Measurements from ENCODE around the gene SELENOK.

SELENOK gene

DNA sequence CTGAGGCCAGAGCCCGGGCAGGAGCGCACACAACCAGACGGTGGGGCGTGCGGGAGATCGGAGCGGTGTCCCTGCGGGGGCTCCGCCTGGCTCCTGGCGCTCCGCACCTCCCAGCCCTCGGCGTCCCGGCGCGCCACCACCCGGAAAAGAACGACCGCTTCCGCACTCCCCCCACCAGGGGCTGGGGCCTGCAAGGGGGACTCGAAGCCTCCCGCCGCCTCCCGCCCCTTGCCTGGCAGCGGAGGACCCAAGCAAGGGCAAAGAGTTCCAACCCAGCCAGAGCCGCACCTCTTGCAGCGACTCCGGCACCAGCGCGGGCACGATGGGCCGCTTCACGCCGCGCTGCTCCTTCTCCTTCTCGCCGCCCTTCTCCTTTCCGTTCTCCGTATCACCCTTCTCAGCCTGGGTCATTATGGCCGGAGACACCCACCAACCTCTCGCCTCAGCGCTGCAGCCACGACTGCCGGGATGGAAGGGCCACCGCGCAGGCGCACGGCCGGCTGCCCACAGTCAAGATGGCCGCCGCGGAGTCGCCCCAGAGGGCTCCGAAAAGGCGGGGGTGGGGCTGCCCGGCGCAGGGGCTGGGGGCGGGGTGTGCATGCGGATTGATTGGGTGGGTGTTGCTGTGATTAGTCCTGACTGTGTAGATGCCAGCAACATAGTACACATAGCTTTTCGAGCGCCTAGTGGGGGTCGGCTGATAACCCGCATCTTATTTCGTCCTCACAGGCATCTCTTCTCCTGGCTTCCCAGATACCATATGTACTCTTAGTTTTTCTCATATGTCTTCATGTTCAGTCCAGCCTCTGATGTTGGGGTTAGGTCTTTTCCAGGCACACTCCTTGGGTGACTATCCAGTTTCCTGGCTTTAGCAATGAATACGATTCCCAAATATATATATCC is 9.7 kb downstream of the SELENOK start, which contains the start of gene ACTR8:
Gene ACTR8, minus strand, starts transcription at position 462 of the 903 bp plus-strand sequence. Its CDS starts 51 bp downstream, at position 411.
- DNase-seq, result peak; percentile 93

DNA sequence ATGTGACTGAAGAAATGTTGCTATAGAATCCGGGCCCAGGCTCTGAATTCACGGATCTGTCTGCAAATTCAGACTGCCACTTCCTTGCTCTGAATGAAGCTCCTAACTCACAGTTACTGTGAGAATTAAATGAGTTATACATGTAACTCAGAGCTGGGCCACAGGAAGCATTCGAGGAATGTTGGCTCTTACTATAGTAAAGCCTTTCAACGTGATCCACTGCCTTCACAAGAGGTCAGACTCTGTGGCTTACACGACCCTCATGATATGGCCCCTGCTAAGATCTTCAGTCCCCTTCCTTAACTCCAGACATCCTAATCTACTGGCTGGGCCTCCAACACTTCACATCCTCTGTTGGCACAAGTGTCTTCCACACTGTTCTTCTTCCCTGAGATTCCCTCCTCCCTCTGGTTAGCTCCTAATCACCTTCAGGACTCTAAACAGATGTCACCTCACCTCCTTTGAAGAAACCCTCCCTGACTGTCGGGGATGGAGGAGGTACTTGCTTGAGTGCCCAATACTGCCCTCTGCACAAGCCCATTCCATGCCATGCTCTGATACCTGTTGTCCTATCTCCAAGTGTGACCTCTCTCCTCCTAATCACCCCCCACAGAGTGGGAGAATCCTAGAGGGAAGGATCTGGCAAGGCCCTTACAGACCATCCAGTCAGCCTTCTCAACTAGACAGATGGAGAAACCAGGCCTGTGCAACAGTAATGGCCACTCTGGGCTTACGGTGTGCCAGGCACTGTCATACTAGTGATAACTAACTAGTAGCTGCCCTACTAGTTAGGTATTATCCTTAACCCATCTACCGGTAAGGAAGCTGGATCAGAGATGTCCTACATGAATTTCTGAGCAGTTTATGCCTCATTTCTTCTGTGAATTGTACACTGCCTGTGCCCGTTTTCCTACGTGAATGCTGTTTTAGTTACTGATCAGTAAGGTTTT is 11.0 kb downstream of the SELENOK start:
- no peak for DNase-seq

DNA sequence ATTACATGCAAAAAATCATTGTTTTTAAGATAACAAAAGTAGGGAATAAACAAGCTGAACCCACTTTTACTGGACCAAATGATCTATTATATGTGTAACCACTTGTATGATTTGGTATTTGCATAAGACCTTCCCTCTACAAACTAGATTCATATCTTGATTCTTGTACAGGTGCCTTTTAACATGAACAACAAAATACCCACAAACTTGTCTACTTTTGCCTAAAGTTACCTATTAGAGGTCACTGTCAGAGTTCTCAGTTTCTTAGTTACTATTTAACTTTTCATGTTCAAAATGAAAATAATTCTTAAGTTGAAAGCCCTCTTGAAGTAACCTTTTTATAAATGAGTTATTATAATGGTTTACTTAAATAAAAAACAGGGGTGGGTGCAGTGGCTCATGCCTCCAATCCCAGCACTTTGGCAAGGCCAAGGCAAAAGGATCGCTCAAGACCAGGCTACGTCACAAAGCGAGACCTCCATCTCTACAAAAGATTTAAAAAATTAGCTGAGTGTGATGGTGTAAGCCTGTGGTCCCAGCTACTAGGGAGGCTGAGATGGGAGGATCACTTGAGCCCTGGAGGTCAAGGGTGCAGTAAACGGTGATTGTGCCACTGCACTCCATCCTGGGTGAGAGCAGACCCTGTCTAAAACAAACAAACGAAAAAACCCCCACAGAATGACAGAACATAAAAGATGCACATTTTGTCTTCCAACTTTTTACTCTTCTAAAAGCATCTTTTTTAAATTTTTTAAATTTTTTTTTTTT is 25.7 kb downstream of the SELENOK start:
- no peak for DNase-seq

DNA sequence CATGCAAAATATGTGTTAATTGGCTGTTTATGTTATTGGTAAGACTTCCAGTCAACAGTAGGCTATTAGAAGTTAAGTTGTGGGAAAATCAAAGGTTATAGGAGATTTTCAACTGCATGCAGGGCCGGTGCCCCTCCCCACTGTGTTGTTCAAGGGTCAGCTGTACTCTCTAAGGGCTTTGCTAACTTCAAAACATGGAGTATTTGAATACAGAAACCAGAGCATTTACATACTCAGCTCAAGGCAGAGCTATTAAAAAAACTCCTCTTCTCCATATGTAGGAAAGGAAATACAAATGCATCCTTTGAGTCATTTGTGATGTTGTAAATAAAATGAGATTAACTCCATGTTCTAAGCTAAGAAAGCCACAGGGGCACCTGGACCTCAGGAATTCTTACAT is 28.5 kb downstream of the SELENOK start:
- no peak for DNase-seq

DNA sequence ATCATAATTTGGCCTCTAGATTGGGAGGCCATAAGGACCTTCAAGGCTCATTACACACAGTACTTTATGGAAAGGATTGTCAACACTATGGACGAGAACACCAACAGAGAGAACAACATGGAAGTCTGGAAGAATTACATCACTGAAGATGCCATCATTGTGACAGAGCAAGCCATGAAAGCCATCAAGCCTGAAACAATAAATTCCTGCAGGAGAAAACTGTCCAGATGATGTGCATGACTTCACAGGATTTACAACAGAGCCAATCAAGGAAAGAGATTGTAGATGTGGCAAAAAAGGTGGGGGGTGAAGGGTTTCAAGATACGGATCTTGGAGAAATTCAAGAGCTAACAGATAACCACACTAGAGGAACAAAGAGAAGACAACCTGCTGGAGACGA is 29.4 kb downstream of the SELENOK start:
- DNase-seq, result no peak

DNA sequence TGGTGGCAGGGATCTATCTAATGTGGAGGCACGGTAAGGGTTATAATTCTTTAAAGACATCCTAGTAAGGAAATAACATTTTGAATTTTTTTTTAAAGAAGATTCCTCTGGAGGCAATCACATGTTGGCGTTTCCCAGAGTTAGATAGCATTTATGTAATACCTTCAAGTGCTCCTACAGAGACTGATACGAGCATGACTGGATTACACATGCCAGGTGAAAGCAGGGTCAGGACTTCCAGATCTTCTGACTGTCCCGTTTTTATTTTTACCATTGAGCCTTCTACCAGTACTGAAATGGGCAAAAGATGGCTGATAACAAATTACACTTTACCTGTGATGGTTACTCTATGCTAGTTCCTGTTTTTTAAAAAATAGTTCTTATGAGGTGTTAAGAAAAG is 31.5 kb downstream of the SELENOK start:
- DNase-seq, result no peak

DNA sequence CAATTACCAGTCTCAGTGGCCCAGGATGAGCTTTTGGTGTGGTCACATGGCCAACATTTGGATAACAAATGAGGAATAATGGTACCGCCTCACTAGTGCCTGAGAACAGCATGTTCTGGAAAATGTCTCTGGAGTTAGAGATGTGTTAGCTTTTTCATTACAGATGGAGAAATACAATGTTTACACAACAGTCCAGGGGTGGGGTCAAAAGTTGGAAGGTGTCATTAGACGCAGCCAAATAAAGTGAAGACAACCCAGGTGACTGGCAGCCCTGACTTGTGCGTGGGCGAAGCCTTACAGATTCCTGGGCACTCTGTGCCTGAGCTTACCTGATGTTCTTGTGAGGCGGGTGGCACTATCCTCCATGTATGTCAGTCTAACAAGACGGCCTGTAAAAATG is 32.5 kb downstream of the SELENOK start:
- no peak for DNase-seq

DNA sequence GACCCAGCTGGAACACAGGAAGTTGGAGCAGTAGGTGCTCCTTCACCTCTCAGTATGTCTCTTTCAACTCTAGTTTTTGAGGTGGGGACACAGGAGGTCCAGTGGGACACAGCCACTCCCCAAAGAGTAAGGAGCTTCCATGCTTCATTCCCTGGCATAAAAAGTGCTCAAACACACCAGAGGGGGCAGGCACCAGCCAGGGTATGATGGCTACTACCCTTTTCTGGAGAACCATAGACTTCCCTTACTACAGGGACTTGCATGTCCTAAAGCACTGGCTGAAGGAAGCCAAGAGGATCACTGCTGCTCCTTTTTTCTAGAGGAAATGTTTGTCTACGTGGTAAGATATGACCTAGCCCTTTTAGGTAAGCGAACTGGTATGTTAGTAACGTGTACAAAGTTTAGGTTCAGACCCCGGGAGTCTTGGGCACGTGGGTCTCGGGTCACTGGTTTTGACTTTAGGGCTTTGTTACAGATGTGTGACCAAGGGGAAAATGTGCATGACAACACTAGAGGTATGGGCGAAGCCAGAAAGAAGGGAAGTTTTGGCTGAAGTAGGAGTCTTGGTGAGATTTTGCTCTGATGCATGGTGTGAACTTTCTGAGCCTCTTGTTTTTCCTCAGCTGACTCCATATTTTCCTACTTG is 33.4 kb downstream of the SELENOK start:
- no peak for DNase-seq

DNA sequence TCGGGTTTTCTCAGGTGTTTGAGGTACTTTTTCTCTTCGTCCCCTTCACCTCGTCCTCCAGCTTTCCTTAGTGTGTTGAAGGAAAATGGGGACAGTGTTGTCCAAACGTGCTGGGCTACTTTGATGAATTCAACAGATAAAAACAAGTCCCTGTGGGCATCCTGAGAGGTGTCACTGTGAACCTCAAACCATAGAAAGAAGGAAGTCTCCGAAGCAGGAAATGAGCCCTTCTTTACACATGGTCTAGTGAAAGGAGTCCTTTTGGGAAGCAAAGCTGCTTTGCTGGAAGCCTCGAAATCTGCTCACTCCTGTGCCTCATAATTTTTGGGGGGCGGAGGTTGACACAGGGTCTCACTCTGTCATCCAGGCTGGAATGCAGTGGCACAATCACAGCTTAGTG is 34.7 kb downstream of the SELENOK start:
- DNase-seq, result no peak

DNA sequence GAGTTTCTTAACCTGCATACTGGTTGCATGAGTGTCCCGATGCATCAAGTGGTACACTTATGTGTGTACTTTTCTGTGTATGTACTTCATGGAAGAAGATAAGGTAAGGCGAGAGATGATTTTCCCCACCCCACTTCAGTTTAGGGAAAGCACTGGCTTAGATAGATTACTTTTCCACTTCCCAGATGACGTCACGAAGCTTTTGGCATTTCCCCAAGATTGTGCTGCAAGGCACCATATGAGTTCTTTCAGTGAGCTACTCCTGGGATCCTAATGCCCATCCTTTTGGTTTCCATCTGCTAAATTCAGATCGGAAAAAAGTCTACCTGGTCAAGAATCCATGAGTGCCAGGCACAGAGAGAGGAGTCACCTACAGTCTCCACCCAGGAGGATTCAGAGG is 40.8 kb downstream of the SELENOK start:
- DNase-seq, result no peak

DNA sequence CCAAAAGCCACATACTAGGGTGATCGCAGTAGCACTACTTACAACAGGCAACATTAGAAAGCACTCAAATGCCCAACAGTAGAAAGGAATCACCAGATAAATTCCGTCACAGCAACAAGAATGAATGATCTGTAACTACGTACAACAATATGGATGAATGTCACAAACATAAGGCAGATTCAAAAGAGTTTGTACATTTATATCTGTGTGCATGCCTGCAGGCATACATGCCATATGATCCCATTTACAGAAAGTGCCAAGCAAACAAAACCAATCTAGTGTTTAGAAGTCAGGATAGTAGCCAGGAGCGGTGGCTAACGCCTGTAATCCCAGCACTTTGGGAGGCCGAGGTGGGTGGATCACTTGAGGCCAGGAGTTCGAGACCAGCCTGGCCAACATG is 41.7 kb downstream of the SELENOK start:
- no peak for DNase-seq

DNA sequence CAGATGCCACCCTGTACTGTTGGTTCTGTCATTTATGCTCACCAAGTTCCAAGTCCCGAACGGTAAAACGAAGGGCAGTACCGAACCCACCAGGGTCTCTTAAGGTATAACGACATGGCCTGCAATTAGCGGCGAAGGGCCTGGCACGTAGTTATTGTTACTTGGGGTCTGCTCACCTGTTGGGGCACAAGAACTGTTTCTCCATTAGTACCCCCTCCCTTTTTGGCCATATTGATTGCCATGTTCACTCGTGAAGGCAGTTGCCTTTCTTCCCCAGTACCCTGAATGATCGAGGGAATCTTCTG is 44.9 kb downstream of the SELENOK start:
- no peak for DNase-seq

DNA sequence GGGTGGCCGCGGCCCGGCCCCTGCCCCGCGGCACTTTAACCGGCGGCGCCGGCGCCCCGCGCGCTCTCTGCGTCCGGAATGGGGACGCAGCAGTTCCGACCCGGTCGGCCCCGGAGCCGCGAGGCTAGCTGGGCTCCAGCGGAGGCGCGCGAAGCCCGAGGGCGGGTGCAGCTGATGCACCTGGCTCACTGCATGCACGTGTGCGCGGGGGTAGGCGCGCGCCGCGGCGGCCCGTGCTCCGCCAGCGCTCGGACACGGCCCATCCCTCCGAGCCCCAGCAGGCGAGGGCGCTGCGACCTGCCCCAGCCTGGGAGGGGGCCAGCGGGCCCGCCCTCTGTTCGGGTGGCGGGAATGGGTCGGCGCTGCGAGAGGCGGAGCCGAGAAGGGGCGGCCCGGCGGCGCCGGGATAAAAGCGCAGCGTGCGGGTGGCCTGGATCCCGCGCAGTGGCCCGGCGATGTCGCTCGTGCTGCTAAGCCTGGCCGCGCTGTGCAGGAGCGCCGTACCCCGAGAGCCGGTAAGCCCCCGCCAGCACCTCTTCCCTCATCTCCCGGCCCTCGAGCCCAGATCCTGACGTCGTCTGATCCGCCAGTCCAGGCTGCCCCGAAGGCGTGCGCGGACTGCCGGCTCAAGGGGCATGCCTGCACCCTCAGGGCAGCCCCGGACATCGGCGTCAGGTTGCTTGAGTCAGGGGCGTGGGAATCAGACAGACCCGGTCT is 45.4 kb downstream of the SELENOK start, which contains the start of the genes CHDH and IL17RB:
Gene CHDH, minus strand, starts transcription at position 286 of the 717 bp plus-strand sequence. CDS start 22,411 bp downstream, outside the sequence.
Gene IL17RB, plus strand, starts transcription at position 435 of the 717 bp plus-strand sequence. Its CDS starts 21 bp downstream, at position 456.
- peak; percentile 57 for DNase-seq

DNA sequence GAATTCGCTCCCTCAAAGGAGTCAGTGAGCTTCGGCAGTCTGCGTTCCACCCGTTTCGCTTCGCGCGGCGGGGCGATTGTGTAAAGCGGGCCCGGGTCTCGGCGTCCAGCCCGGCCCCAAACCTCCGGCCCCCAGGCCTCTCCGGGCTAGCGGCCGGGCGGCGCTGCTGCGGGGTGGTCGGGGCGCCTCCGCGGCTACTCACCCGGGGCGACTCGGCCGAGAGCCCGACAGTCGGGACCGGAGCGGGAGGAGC is 45.9 kb downstream of the SELENOK start:
- no peak for DNase-seq

DNA sequence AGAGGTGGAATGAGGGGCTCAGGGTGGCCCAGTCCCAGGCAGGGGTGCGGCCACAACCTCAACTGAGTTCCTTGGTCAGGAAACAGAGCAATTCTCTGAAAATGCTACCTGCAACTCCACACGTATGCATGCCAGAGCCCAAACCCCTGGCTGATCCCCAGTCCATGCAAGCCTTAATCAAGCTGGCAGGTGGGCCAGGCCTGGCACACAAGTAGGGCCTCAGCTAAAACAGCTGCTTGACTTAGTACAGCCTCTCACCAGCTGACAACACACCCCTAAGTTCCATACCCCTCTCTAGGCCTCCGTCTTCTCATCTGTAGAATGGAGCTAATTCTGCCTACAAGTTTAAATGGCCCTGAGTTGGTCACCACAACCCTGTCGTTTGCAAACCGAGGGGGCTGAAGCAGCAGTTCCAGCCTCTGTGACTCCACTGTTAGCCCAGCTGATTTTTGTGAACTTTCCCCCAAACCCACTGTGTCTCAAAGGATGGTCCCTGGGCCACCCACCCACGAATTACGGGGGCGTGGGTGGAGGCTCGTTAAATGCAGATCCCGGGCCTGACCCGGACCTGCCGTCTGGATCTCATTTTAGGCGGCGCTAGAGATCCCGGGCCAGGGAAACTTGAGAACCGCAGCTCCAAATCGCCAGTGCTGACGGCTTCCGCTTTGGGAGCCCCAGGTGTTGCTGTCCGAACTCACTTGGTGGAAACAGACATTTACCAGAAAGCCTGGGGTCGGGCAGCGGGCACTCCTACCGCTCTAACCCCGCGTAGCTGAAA is 46.4 kb downstream of the SELENOK start:
- no peak for DNase-seq

DNA sequence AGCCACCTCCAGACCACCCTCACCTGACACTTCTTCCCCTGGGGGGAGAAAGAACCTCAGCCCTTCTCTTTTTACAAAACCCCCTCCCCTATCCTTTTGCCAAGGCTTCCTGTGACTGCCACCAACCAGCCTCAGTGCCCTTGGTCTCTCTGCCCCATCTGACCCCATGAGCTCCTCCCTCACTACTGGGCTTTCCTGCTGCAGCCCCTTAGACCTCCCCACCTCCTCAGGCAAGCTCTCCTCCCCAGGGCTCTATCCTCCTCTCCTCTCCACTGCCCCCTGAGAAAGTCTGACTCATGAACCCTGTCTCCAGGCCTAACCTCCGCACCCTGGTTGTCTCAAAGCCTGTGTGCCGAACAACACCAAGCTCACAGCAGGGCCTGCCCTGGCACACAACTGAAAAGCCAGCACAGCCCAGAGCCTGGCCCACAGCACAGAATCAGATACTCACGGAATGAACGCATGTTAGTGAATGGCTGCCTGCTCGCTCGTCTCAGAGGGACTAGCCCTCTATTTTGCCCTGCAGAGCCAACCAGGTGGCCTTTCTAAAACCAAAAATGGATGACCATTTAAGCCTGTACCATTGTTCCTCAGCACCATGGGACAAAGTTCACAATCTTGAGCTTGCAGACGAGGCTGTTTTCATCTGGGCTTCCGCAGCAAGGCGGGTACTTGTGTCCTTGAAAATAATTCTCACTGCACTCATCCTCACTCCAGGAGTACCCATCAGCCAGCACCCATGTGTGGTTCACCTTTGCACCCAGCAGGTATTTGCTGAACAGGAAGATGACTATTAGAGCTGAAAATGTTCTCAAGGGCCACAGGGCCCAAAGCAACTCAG is 47.2 kb downstream of the SELENOK start:
- DNase-seq, result no peak

DNA sequence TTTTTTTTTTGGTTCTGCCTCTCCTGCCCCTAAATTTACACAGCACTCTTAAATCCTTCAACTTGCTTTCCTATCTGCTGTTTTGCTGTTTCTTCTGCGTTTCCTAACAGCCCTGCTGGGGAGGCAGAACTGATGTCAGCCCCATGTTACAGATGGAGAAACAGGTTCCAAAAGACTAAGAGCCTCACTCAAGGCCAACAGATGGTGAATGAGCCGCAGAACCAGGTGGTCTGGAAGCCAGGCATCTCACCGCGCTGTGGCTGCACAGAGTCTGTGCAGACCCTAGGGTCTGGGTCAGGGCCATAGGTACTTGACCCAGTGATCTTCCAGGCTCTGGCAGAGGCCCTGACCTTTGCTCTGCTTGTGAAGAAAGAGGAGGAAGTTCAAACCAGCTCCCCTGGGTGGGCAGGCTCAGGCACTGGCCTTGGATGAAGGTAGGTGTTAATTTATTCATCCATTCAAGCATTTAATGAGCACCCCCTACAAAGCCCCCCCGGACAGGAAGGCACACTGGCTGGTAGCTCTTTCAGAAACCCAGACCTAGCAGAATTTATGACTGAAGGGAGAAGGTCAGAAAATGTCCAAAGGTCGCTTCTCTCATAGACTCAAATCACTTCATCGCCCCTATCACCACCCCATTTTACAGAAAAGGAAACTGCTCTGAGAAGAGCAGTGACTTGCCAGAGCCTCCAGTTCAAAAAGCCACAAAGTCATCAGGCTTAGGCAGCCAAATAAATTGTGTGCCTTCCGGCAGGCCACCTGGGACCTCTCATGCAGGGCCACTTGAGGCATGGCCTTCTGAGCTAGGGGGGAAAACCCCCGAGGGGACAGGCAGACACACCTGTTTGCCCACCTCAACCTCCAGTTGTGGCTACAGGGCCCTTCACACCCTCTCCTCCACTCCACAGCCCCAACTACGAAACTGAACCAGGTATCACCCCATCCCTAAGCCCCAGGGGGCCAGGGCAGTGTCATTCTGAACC is 48.2 kb downstream of the SELENOK start:
- peak; percentile 22 for DNase-seq

DNA sequence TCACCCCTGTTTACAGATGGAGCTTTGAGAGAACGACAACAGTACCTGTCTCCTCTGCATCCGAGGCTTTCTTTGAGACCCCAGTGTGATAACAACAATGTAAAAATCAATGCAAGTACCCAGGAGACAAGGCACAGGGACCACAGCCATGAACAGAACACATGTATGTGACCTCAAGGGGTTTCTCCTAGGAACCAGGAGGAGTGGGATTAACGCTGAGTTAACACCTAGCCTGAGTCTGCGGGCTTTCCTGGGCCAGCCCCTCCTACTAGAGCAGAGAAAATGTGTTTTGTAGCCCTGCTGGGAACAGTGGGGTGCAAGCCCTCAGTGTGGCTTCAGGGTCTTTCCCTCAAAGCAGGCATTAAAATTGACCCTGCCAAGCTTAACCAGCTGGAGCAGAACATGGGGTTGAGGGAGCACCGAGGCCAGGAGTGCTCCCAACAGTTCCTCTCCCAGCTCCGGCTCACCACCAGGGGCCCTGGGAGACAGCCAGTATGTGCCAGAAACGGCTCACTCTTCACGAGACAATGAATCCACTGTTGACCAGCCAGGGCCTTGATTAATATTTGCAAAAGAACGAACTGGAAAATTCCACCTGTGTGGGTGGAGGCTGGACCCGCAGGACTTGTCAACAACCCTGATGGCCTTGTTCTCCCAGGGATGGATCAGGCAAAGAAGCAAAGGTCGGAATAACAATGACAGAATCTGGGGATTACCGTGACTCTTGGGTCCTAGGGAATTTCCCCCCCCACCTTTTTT is 49.0 kb downstream of the SELENOK start:
- DNase-seq, result peak; percentile 28
